HG02610 (cell line): ENCODE data around the gene COL23A1.
"Not testable (repeated sequence)": the region's sequence is repeated elsewhere in the genome, so short reads cannot be mapped to it uniquely, and the experiment has no call there.

Experiments
- ATAC-seq: cut with Tn5 transposase; IDR thresholded peaks from one replicate; pipeline ENCODE4 v1.9.1; 2021; ENCODE audit warnings: mild to moderate bottlenecking, moderate library complexity; ENCODE audit not compliant: unreplicated experiment

The COL23A1 gene

DNA sequence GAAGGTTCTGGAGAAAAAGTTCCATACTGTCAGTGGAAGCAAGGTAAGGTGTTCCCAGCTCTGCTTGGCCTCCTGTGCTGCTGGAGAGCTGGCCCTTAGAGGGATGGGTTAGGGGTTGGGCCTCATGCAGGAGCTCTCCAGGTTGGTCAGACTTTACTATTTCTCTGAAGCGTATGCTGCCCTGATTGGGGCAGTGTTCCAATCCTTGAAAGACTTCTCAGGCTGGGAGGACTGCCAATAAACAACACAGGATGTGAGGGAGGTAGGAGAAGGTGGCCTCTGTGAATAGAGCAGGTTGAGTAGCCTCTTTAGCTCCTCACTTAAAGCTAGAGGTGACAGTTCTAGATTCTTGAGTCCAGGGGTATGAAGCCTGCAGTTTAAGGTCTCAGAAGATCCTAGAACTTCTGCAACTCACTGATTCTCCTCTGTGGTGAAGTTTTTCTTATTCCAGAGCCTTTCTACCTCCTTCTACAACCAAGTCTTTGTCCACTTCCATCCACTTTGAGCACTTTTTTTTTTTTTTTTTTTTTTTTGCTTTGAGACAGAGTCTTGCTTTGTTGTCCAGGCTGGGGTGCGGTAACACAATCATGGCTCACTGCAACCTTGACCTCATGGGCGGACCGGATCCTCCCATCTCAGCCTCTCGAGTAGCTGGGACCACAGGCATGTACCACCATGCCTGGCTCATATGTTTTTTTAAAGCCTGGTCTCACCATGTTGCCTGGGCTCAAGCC lies 382.8 kb downstream of the COL23A1 start:
- ATAC-seq = no peak

- ATAC-seq = no peak
These were observed 383.8 kb downstream of the COL23A1 start for GRCh38 chr5:178206166-178207101.

GRCh38 chr5:178205749-178206047 lies 384.5 kb downstream of the COL23A1 start:
- no peak for ATAC-seq

GRCh38 chr5:178204935-178205748 lies 385.1 kb downstream of the COL23A1 start:
- peak; percentile 63 for ATAC-seq

DNA sequence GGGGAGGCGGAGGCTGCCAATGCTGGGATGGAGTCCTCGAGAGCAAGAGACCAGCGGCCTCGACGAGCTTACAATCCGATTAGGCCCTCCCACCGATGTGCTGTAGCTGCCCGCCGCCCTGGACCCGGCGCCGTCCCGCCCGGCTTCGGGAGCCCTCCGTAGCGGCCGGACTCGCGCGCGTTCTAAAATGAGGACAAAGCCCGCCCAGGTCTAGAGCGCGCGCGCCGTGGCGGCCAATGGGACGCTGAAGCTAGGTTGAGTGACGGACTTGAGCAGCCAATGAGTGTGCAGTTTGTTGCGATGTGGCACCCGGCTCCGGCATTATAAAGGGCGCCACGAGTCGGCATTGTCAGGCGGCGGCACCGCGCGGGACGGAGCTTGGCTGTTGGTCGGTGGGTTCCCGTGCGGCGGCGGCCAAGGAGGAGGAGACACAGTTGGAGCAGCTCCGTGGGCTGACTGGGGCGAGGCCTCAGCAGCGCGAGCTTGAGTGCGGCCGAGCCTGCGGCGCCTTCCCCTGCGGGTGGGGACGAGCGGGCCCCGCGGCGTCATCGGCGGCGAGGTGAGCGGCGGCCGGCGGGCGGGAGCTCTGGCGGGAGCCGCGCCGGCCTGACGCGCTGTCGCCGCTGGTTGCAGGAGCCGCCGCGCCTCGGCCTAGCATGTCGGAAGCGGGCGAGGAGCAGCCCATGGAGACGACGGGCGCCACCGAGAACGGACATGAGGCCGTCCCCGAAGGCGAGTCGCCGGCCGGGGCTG lies 385.8 kb downstream of the COL23A1 start, which contains the start of gene HNRNPAB:
Gene HNRNPAB, plus strand, starts transcription at position 352 of the 753 bp plus-strand sequence. Its CDS starts 305 bp downstream, at position 657.
- peak; percentile 76 for ATAC-seq

DNA sequence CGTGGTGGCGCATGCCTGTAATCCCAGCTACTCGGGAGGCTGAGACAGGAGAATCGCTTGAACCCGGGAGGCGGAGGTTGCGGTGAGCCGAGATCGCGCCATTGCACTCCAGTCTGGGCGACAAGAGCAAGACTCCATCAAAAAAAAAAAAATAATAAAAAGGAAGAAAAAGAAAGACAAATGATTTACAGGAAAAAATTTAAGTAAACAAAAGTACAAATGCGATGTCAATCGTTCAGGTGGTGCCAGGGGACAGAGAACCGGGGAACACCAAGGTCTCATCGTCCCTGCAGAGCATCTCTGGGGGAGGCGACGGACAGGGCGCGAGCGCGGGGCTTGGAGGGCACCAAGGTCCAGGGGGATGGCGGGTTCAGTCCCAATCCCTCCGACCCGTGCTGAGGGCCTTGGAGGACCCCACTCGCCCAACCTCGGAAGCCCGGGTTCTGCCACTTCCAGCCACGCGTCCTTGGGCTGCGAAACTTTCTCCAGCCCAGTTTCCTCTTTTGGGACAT lies 386.5 kb downstream of the COL23A1 start:
- peak; percentile 9 for ATAC-seq

- no peak for ATAC-seq
These were observed 387.7 kb downstream of the COL23A1 start for GRCh38 chr5:178202541-178202940.

- no peak for ATAC-seq
These were observed 388.3 kb downstream of the COL23A1 start for GRCh38 chr5:178201927-178202235.

- ATAC-seq = no peak
These were observed 388.8 kb downstream of the COL23A1 start for GRCh38 chr5:178201221-178201926.

- ATAC-seq = no peak
These were observed 390.4 kb downstream of the COL23A1 start for GRCh38 chr5:178199581-178200434.

- no peak for ATAC-seq
These were observed 391.5 kb downstream of the COL23A1 start for GRCh38 chr5:178198706-178199105.

GRCh38 chr5:178198151-178198550 lies 392.0 kb downstream of the COL23A1 start:
- not testable (repeated sequence) for ATAC-seq

DNA sequence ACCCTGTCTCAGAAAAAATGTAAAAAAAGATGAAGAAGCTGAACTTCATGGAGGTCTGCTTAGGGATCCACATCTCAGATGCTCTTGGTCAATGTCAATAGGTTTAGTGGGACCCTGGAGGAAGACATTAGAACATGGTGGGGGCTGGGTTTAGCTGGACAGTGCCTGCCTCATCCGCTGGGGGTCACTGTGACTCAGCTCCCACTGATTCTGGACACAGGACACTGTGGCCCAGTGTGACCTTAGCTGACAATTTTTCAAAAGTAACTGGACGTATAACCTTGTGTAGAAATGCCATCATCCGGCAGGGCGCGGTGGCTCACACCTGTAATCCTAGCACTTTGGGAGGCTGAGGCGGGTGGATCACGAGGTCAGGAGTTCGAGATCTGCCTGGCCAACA lies 393.2 kb downstream of the COL23A1 start:
- no peak for ATAC-seq

DNA sequence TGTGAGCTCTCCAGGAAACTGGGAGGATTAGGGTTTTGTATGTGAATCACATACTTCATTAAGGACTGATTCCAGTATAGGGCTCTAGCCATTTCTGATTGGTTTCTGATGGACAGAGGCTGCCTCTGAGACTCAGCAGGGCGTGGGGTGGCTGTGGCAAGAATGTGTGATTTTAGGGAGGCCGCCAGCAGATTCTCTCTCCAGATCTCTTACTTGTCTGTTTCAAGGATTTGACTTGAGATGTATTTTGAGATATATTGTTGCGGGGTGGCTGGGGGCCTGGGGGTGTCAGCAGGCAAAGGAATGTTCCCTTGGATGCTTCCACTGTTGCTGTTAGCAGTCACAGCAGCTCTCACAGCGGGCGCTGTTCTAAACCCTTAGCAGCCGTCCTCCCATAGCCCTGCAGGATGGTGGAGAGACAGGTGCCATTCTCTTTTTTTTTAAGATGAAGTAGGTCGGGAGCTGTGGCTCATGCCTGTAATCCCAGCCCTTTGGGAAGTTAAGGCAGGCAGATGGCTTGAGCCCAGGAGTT lies 393.8 kb downstream of the COL23A1 start:
- ATAC-seq = no peak

- ATAC-seq = no peak
These were observed 396.2 kb downstream of the COL23A1 start for GRCh38 chr5:178194026-178194425.

GRCh38 chr5:178193251-178193809 lies 396.9 kb downstream of the COL23A1 start:
- ATAC-seq = no peak

DNA sequence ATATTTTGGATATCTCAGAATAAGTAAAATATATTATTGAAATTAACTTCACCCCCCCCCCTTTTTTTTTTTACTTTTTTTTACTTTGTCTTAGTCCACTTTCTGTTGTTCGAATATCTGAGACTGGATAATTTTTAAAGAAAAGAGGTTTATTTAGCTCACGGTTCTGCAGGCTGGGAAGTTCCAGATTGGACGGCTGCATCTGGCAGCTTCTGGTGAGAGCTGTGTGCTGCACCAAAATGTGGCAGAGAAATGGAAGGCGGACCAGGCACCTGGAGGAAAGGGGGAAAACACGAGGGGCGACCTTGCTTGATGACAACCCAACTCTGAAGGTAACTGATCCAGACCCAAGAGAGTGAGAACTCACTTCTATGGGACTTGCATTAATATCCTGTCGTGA lies 397.4 kb downstream of the COL23A1 start:
- no peak for ATAC-seq

DNA sequence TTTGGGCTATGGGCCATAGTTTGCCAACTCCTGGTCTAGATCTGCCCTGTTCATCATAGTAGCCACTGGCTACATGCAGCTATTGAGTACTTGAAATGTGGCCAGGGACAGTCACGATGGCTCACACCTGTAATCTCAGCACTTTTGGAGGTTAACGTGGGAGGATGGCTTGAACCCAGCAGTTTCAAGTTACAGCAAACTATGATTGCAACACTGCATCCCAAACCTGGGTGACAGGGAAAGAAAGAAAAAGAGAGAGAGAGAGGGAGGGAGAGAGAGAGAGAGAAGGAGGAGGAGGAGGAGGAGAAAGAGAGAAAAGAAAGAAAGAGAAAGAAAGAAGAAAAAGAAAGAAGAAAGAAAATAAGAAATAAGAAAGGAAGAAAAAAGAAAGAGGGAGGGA lies 397.9 kb downstream of the COL23A1 start:
- ATAC-seq = no peak
